ENCODE data around the gene DOCK3.
"Not testable (repeated sequence)": the region's sequence is repeated elsewhere in the genome, so short reads cannot be mapped to it uniquely, and the experiment has no call there.

Gene DOCK3

GRCh38 chr3:50688602-50689001 is 13.9 kb downstream of the DOCK3 start:
- DNase-seq: not testable (repeated sequence)

GRCh38 chr3:50689558-50689957 is 14.8 kb downstream of the DOCK3 start:
- DNase-seq: no peak

- DNase-seq: no peak
Measured at GRCh38 chr3:50695031-50695430, 20.3 kb downstream of the DOCK3 start.

- DNase-seq: no peak
Measured at GRCh38 chr3:50696276-50696675, 21.5 kb downstream of the DOCK3 start.

- DNase-seq: no peak
Measured at GRCh38 chr3:50698269-50698668, 23.5 kb downstream of the DOCK3 start.

GRCh38 chr3:50708620-50709019 is 33.9 kb downstream of the DOCK3 start:
- no peak for DNase-seq

GRCh38 chr3:50714946-50715345 is 40.2 kb downstream of the DOCK3 start:
- DNase-seq: no peak

GRCh38 chr3:50724831-50725230 is 50.1 kb downstream of the DOCK3 start:
- DNase-seq: no peak

GRCh38 chr3:50734985-50735384 is 60.3 kb downstream of the DOCK3 start:
- no peak for DNase-seq

GRCh38 chr3:50737193-50737905 is 62.6 kb downstream of the DOCK3 start:
- no peak for DNase-seq

- no peak for DNase-seq
Measured at GRCh38 chr3:50737906-50738598, 63.3 kb downstream of the DOCK3 start.

- DNase-seq: no peak
Measured at GRCh38 chr3:50743643-50744042, 68.9 kb downstream of the DOCK3 start.

GRCh38 chr3:50749822-50750221 is 75.1 kb downstream of the DOCK3 start:
- no peak for DNase-seq

- DNase-seq: no peak
Measured at GRCh38 chr3:50759015-50759414, 84.3 kb downstream of the DOCK3 start.

- DNase-seq: no peak
Measured at GRCh38 chr3:50777680-50778079, 103.0 kb downstream of the DOCK3 start.

GRCh38 chr3:50781766-50782165 is 107.0 kb downstream of the DOCK3 start:
- DNase-seq: not testable (repeated sequence)

- no peak for DNase-seq
Measured at GRCh38 chr3:50786631-50787030, 111.9 kb downstream of the DOCK3 start.

GRCh38 chr3:50790894-50791293 is 116.2 kb downstream of the DOCK3 start:
- not testable (repeated sequence) for DNase-seq

GRCh38 chr3:50792568-50792967 is 117.8 kb downstream of the DOCK3 start:
- no peak for DNase-seq

GRCh38 chr3:50803805-50804204 is 129.1 kb downstream of the DOCK3 start:
- DNase-seq: not testable (repeated sequence)

GRCh38 chr3:50804376-50804775 is 129.6 kb downstream of the DOCK3 start:
- DNase-seq: not testable (repeated sequence)

- no peak for DNase-seq
Measured at GRCh38 chr3:50805321-50805720, 130.6 kb downstream of the DOCK3 start.

- DNase-seq: no peak
Measured at GRCh38 chr3:50806031-50806430, 131.3 kb downstream of the DOCK3 start.

- no peak for DNase-seq
Measured at GRCh38 chr3:50806806-50807205, 132.1 kb downstream of the DOCK3 start.

GRCh38 chr3:50807266-50807665 is 132.5 kb downstream of the DOCK3 start:
- DNase-seq: no peak
